IMR-90 (cell line): Measurements from ENCODE around the gene IFI44. TPM values are rescaled to one million over a fixed set of nuclear protein-coding genes. Genes with fewer than 3 reads are reported as not detected.
A peak's percentile ranks its signal among the peaks of the same experiment; 100 is the strongest.

Source experiments
- ATAC-seq: fragments of 200-7000 bp; cut with Tn5 transposase; 2 replicates; pipeline ENCODE4 v1.9.1; 2020; ENCODE audit warnings: low read depth, mild to moderate bottlenecking, moderate library complexity
- BruUV-seq: library from RNA; stranded (reverse); fragments of 400-500 nt; replicated peaks from 2 replicates; lab custom pipeline; 2021; lab: Mats Ljungman, UMichigan
- CTCF ChIA-PET: fragments of 300-600 bp; formaldehyde crosslinking; extraction: SDS; loops from one replicate; lab custom pipeline; 2021; ENCODE audit warnings: antibody characterized with exemption; lab: Yijun Ruan, JAX
- POLR2A ChIA-PET: fragments of 300-600 bp; sonication (Branson Sonifier 250); formaldehyde crosslinking; loops from one replicate; lab custom pipeline; 2022; ENCODE audit warnings: antibody characterized with exemption; ENCODE audit not compliant: unreplicated experiment; lab: Charles Lee
- DNase-seq: peaks from one replicate; pipeline ENCODE4 v3.0.0; 2013
- H2AFZ ChIP-seq: replicated peaks from 2 replicates; pipeline ENCODE3; 2013; ENCODE audit warnings: low read length, mild to moderate bottlenecking; ENCODE audit not compliant: poor library complexity
- H2AK5ac ChIP-seq: 2 replicates; pipeline ENCODE4 v1.6.1; 2013; ENCODE audit warnings: low read depth, low read length, inconsistent platforms
- H2AK9ac ChIP-seq: replicated peaks from 2 replicates; pipeline ENCODE3; 2013; ENCODE audit warnings: mild to moderate bottlenecking, low read depth, low read length, moderate library complexity; ENCODE audit not compliant: poor library complexity
- H2BK120ac ChIP-seq: 2 replicates; pipeline ENCODE4 v1.6.1; 2013; ENCODE audit warnings: low read depth, low read length, inconsistent platforms
- H2BK15ac ChIP-seq: 3 replicates; pipeline ENCODE4 v1.6.1; 2013; ENCODE audit warnings: low read depth, low read length, inconsistent platforms
- H2BK20ac ChIP-seq: 2 replicates; pipeline ENCODE4 v1.6.1; 2013; ENCODE audit warnings: low read depth, mild to moderate bottlenecking, inconsistent platforms, low read length, moderate library complexity
- H2BK5ac ChIP-seq: 2 replicates; pipeline ENCODE4 v1.6.1; 2013; ENCODE audit warnings: mild to moderate bottlenecking, low read depth, low read length, inconsistent platforms; ENCODE audit not compliant: poor library complexity, severe bottlenecking
- H3K14ac ChIP-seq: replicated peaks from 2 replicates; pipeline ENCODE4 v1.6.1; 2013; ENCODE audit warnings: low read depth, low read length, inconsistent platforms
- H3K18ac ChIP-seq: 2 replicates; pipeline ENCODE4 v1.6.1; 2013; ENCODE audit warnings: low read depth, low read length, control low read depth
- H3K23ac ChIP-seq: 2 replicates; pipeline ENCODE4 v1.6.1; 2013; ENCODE audit warnings: low read depth, low read length, inconsistent platforms
- H3K27ac ChIP-seq: 2 replicates; pipeline ENCODE4 v1.5.1; 2013; ENCODE audit warnings: mild to moderate bottlenecking, control low read depth, low read length; ENCODE audit not compliant: insufficient read depth
- H3K27me3 ChIP-seq: 2 replicates; pipeline ENCODE4 v1.6.1; 2013; ENCODE audit warnings: low read length; ENCODE audit not compliant: control insufficient read depth, insufficient read depth
- H3K36me3 ChIP-seq: 2 replicates; pipeline ENCODE4 v1.6.1; 2013; ENCODE audit warnings: low read length, mixed read lengths; ENCODE audit not compliant: control insufficient read depth, insufficient read depth
- H3K4ac ChIP-seq: 2 replicates; pipeline ENCODE4 v1.6.1; 2013; ENCODE audit warnings: low read depth, low read length, inconsistent platforms
- H3K4me1 ChIP-seq: 2 replicates; pipeline ENCODE4 v1.6.1; 2013; ENCODE audit warnings: low read length, mixed read lengths; ENCODE audit not compliant: control insufficient read depth, insufficient read depth
- H3K4me2 ChIP-seq: 2 replicates; pipeline ENCODE4 v1.6.1; 2013; ENCODE audit warnings: low read depth, mild to moderate bottlenecking, control low read depth, low read length, moderate library complexity
- H3K4me3 ChIP-seq: 2 replicates; pipeline ENCODE4 v1.5.1; 2013; ENCODE audit warnings: low read depth, mild to moderate bottlenecking, control low read depth, low read length, moderate library complexity; ENCODE audit not compliant: insufficient read depth
- H3K56ac ChIP-seq: 2 replicates; pipeline ENCODE4 v1.6.1; 2013; ENCODE audit warnings: low read length, inconsistent platforms; ENCODE audit not compliant: insufficient read depth; ENCODE audit errors: extremely low read depth
- H3K79me1 ChIP-seq, 2 experiments: 2 replicates each; pipeline ENCODE4 v1.6.1; 2013; ENCODE audit warnings: low read length in 2 of 2, inconsistent platforms in 1 of 2, low read depth in 1 of 2
- H3K9ac ChIP-seq: 2 replicates; pipeline ENCODE4 v1.6.1; 2013; ENCODE audit warnings: low read depth, low read length, control low read depth
- H3K9me1 ChIP-seq: 2 replicates; pipeline ENCODE4 v1.6.1; 2013; ENCODE audit warnings: low read length, inconsistent platforms; ENCODE audit not compliant: insufficient read depth
- H3K9me3 ChIP-seq: 2 replicates; pipeline ENCODE4 v1.6.1; 2013; ENCODE audit warnings: low read length; ENCODE audit not compliant: control insufficient read depth, insufficient read depth
- H4K20me1 ChIP-seq: 2 replicates; pipeline ENCODE4 v1.6.1; 2013; ENCODE audit warnings: low read length, inconsistent platforms; ENCODE audit not compliant: insufficient read depth
- H4K5ac ChIP-seq: 2 replicates; pipeline ENCODE4 v1.6.1; 2013; ENCODE audit warnings: mild to moderate bottlenecking, low read depth, low read length, control low read depth
- H4K8ac ChIP-seq, 2 experiments: 2 replicates each; pipeline ENCODE4 v1.6.1; 2013; ENCODE audit warnings: low read depth in 2 of 2, low read length in 2 of 2, control low read depth in 1 of 2, inconsistent platforms in 1 of 2
- H4K91ac ChIP-seq: 2 replicates; pipeline ENCODE4 v1.6.1; 2013; ENCODE audit warnings: low read depth, low read length, inconsistent platforms; ENCODE audit not compliant: insufficient read depth
- CHD1 ChIP-seq: IDR thresholded peaks from 2 replicates; pipeline ENCODE4 v1.6.1; 2012; ENCODE audit warnings: low read depth, low read length, improper control_type of control experiment
- RAD21 ChIP-seq: IDR thresholded peaks from 2 replicates; pipeline ENCODE4 v1.6.1; 2012; ENCODE audit warnings: low read length, improper control_type of control experiment
- WGBS, 2 experiments: methylation state at CpG; one replicate each; pipeline versions ENCODE4 v1.1.5 to v1.1.7; 2013; ENCODE audit warnings: missing lambda C conversion rate in 2 of 2; ENCODE audit not compliant: insufficient read length in 1 of 2; ENCODE audit errors: extremely low coverage in 2 of 2; 5-methylcytosine and 5-hydroxymethylcytosine counted together
- dilution Hi-C: fragments of 300-500 bp; cut with HindIII; formaldehyde crosslinking; loops from one replicate; pipeline ENCODE4 v1.14.3; 2018; ENCODE audit warnings: low sequenced_read_pairs; ENCODE audit not compliant: unreplicated experiment
- in situ Hi-C: fragments of 300-500 bp; cut with MboI; formaldehyde crosslinking; loops from 3 replicates; pipeline ENCODE4 v1.14.3; 2019; ENCODE audit warnings: low sequenced_read_pairs, inconsistent platforms, mixed read lengths
- intact Hi-C: fragments of 100-400 bp; cut with micrococcal nuclease; formaldehyde crosslinking; loops from 2 replicates; pipeline ENCODE4 v1.10.0; 2022
- polyA plus RNA-seq, 3 experiments: library from polyadenylated mRNA; depleted of rRNA; stranded (reverse); fragments of >200 nt; gene quantifications; 2 replicates each; pipeline ENCODE4 v1.2.3, GENCODE V29; 2012; ENCODE audit warnings: low replicate concordance in 1 of 3
- total RNA-seq: library from RNA; depleted of rRNA; stranded (reverse); fragments of >200 nt; gene quantifications from 2 replicates; pipeline ENCODE4 v1.2.3, GENCODE V29; 2012

Gene IFI44
- total and polyA plus RNA-seq, 2 of the 4 experiments (the other 2 are of a cell fraction) = 2.2 to 2.7 TPM

- intact Hi-C loops = no loop called here
- Histone ChIP-seq H3K4me1 (no peaks in the 10 kb centered on the region), H2BK15ac (no peak overlapping the region), H3K23ac (no peak overlapping the region), H2BK120ac (no peak overlapping the region), H3K4ac (no peak overlapping the region), H4K5ac (no peak overlapping the region), H3K14ac (no peak overlapping the region), H4K91ac (no peak overlapping the region), H2BK5ac (no peak overlapping the region), H2BK20ac (no peak overlapping the region), H3K4me3 (no peak overlapping the region), H3K4me2 (no peak overlapping the region), H3K9ac (no peak overlapping the region), H2AK5ac (peak overlapping the region; percentile 6; the same call in 1 of the 2 replicates), H4K20me1 (no peaks in the 10 kb centered on the region), H3K9me3 (no peaks in the 10 kb centered on the region), H2AFZ (peak overlapping the region; percentile 8), H2AK9ac (peak overlapping the region; percentile 33), H3K27ac (no peak overlapping the region), H3K79me1 (no peaks in the 10 kb centered on the region), H3K56ac (no peak overlapping the region), H3K27me3 (no peaks in the 10 kb centered on the region), H3K18ac (no peak overlapping the region), H3K9me1 (no peaks in the 10 kb centered on the region), H4K8ac (no peak overlapping the region), H3K36me3 (no peaks in the 10 kb centered on the region)
- POLR2A ChIA-PET = no interaction called here
- ATAC-seq = no peak
- DNase-seq = no peak
- WGBS, 2 experiments = 77% methylated on average over 3 of the region's 4 CpGs; no CpG with 5 or more reads in 1 of the 2 experiments
- in situ Hi-C loops = no loop called here
- CTCF ChIA-PET = interaction anchor here (1.5 kb wide), 1 partner anchor 16 kb away, joined by 5 read pairs; no protein-coding TSS in a partner anchor
- dilution Hi-C loops = no loop called here
- BruUV-seq = no TSS peak
- TF ChIP-seq RAD21 = no peak
- no peak for TF ChIP-seq CHD1
These were observed 16.4 kb upstream of the IFI44 start for GRCh38 chr1:78633209-78633608.
